OCI-LY3 (cell line): ENCODE results near the gene DDX28.

Experiments used
- EZH2phosphoT487 ChIP-seq: fragments of 200-600 bp; shearing (Covaris generic); IDR thresholded peaks from 2 replicates; pipeline ENCODE4 v1.6.1; 2018; ENCODE audit warnings: antibody characterized with exemption, mixed run types, low read depth
- TF ChIP-seq, protein P1 (sequence below): fragments of 200-600, 300-600 bp; sonication (generic); IDR thresholded peaks from 2 replicates; pipeline ENCODE4 v1.5.1; 2014; ENCODE audit warnings: antibody characterized with exemption, low read length, low read depth

DNA sequence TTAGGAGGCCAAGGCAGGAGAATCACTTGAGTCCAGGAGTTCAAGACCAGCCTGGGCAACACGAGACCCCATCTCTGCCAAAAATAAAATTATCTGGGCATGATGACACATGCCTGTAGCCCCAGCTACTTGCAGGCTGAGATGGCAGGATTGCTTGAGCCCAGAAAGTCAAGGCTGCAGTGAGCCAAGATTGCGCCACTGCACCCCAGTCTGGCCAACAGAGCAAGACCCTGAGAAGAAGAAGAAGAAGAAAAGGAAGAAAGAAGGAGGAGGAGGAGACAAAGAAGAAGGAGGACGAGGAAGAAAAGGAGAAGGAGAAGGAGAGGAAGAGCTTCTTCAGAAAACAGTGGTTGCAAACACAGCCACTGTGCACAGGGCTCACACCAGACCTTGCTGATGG, 34.4 kb downstream of the DDX28 start:
- TF ChIP-seq, protein P1, sequence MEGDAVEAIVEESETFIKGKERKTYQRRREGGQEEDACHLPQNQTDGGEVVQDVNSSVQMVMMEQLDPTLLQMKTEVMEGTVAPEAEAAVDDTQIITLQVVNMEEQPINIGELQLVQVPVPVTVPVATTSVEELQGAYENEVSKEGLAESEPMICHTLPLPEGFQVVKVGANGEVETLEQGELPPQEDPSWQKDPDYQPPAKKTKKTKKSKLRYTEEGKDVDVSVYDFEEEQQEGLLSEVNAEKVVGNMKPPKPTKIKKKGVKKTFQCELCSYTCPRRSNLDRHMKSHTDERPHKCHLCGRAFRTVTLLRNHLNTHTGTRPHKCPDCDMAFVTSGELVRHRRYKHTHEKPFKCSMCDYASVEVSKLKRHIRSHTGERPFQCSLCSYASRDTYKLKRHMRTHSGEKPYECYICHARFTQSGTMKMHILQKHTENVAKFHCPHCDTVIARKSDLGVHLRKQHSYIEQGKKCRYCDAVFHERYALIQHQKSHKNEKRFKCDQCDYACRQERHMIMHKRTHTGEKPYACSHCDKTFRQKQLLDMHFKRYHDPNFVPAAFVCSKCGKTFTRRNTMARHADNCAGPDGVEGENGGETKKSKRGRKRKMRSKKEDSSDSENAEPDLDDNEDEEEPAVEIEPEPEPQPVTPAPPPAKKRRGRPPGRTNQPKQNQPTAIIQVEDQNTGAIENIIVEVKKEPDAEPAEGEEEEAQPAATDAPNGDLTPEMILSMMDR = no peak
- TF ChIP-seq EZH2phosphoT487 = no peak
